Activated naive CD8-positive, alpha-beta T cell (primary cell): ENCODE measurements around the gene PCDH9.
"Not testable (repeated sequence)": the region's sequence is repeated elsewhere in the genome, so short reads cannot be mapped to it uniquely, and the experiment has no call there.

Experiments
- H3K27ac Mint-ChIP-seq: one replicate; pipeline ENCODE4 v1.8.0; 2021; ENCODE audit warnings: mixed read lengths
- H3K27me3 Mint-ChIP-seq: one replicate; pipeline ENCODE4 v1.8.0; 2021; ENCODE audit warnings: mixed read lengths
- H3K36me3 Mint-ChIP-seq: one replicate; pipeline ENCODE4 v1.8.0; 2021; ENCODE audit warnings: mixed read lengths
- H3K4me1 Mint-ChIP-seq: one replicate; pipeline ENCODE4 v1.8.0; 2021; ENCODE audit warnings: low read depth, mixed read lengths
- H3K4me3 Mint-ChIP-seq: one replicate; pipeline ENCODE4 v1.8.0; 2021; ENCODE audit warnings: mild to moderate bottlenecking, mixed read lengths
- H3K9me3 Mint-ChIP-seq: one replicate; pipeline ENCODE4 v1.8.0; 2021; ENCODE audit warnings: low read depth, mixed read lengths

Gene PCDH9

DNA sequence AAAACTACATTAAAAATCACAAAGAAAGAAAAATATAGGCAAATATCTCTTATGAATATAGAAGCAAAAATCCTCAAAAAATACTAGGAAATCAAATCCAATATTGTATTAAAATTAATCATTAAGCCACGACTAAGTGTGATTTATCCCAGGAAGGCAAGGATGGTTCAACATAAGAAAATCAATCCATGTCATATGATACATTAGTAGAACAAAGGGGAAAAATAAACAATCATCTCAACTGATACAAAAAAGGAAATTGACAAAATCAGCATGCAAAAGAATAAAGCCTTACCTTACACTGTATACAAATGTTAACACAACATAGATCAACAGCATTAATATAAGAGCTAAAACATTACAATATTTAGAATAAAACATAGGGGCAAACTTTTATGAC lies 933.3 kb downstream of the PCDH9 start:
- no peaks in the 10 kb centered on the region for H3K27me3 Mint-ChIP-seq
- no peak overlapping the region for H3K4me3 Mint-ChIP-seq
- H3K9me3 Mint-ChIP-seq, result peaks cover 13% of the 10 kb centered on the region
- no peaks in the 10 kb centered on the region for H3K4me1 Mint-ChIP-seq
- no peaks in the 10 kb centered on the region for H3K36me3 Mint-ChIP-seq
- no peak overlapping the region for H3K27ac Mint-ChIP-seq

DNA sequence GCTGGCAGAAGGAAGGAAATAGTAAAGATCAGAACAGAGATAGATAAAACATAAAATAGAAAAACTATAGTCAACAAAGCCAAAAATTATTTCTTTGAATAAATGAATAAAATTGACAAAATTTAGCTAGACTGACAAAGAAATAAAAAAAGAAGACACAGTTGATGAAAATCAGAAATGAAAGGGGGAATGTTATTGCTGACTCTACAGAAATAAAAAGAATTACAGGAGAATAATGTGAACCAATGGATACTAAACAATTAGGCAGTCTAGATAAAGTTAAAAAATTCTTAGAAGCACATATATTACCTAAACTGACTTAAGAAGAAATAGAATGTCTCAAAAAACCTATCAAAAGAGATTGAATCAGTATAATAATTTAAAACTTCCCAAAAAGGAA lies 933.8 kb downstream of the PCDH9 start:
- H3K27ac Mint-ChIP-seq, result no peak overlapping the region
- peaks cover 13% of the 10 kb centered on the region for H3K9me3 Mint-ChIP-seq
- no peaks in the 10 kb centered on the region for H3K36me3 Mint-ChIP-seq
- H3K4me1 Mint-ChIP-seq, result no peaks in the 10 kb centered on the region
- H3K4me3 Mint-ChIP-seq, result no peak overlapping the region
- H3K27me3 Mint-ChIP-seq, result no peaks in the 10 kb centered on the region

GRCh38 chr13:66286806-66287205 lies 943.3 kb downstream of the PCDH9 start:
- not testable (repeated sequence) for H3K4me3 Mint-ChIP-seq, H3K27ac Mint-ChIP-seq, H3K36me3 Mint-ChIP-seq, H3K27me3 Mint-ChIP-seq, H3K4me1 Mint-ChIP-seq
- peaks cover 11% of the 10 kb centered on the region for H3K9me3 Mint-ChIP-seq

- Mint-ChIP-seq H3K27ac (no peak overlapping the region), H3K9me3 (no peaks in the 10 kb centered on the region), H3K27me3 (no peaks in the 10 kb centered on the region), H3K36me3 (no peaks in the 10 kb centered on the region), H3K4me1 (no peaks in the 10 kb centered on the region), H3K4me3 (no peak overlapping the region)
These were observed 954.7 kb downstream of the PCDH9 start for GRCh38 chr13:66275416-66275815.

- H3K27me3 Mint-ChIP-seq, result no peaks in the 10 kb centered on the region
- no peak overlapping the region for H3K27ac Mint-ChIP-seq
- H3K4me1 Mint-ChIP-seq, result no peaks in the 10 kb centered on the region
- H3K36me3 Mint-ChIP-seq, result no peaks in the 10 kb centered on the region
- no peaks in the 10 kb centered on the region for H3K9me3 Mint-ChIP-seq
- H3K4me3 Mint-ChIP-seq, result no peak overlapping the region
These were observed 957.1 kb downstream of the PCDH9 start for GRCh38 chr13:66273011-66273410.

DNA sequence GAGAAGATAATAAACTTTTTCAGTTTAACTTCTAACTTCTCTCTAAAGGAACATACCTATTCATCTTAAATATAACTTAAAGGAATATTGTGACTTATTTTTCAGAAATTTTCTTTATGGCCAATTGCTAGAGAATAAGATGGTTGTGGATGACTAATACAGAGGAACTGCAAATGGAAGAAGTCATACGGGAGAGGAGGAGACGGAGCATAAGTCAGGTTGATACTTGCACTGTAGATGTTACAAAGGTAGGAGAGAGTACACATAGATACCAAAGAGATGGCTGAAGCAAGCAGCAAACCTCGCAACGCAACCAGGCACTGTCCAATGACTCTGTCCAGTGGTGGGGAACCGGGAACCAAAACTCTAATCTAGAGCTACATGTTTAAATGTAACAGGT lies 963.4 kb downstream of the PCDH9 start:
- H3K4me3 Mint-ChIP-seq, result no peak overlapping the region
- no peaks in the 10 kb centered on the region for H3K27me3 Mint-ChIP-seq
- no peaks in the 10 kb centered on the region for H3K4me1 Mint-ChIP-seq
- no peak overlapping the region for H3K27ac Mint-ChIP-seq
- no peaks in the 10 kb centered on the region for H3K36me3 Mint-ChIP-seq
- no peaks in the 10 kb centered on the region for H3K9me3 Mint-ChIP-seq

DNA sequence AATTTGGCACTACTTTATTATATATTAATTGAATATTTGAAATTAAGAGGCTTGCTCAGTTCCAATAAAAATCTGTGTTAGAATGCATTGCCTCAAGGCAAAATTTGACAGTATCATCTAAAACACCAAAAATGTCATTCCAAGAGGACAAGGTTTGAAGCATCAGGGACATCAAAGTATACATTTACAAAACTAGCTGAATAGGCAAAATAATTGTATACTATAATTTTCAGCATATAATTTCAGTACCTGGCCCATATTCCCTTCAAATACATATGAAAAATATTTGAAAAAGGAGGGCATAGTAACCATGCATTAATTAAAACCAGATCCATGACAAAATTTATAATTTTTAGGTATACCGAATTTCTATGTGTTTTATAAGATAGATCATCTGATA lies 963.8 kb downstream of the PCDH9 start:
- no peaks in the 10 kb centered on the region for H3K9me3 Mint-ChIP-seq
- H3K4me3 Mint-ChIP-seq, result no peak overlapping the region
- H3K36me3 Mint-ChIP-seq, result no peaks in the 10 kb centered on the region
- no peak overlapping the region for H3K27ac Mint-ChIP-seq
- H3K27me3 Mint-ChIP-seq, result no peaks in the 10 kb centered on the region
- no peaks in the 10 kb centered on the region for H3K4me1 Mint-ChIP-seq

GRCh38 chr13:66265371-66265770 lies 964.8 kb downstream of the PCDH9 start:
- Mint-ChIP-seq H3K27me3 (no peaks in the 10 kb centered on the region), H3K4me1 (no peaks in the 10 kb centered on the region), H3K36me3 (no peaks in the 10 kb centered on the region), H3K9me3 (no peaks in the 10 kb centered on the region), H3K4me3 (no peak overlapping the region), H3K27ac (no peak overlapping the region)

DNA sequence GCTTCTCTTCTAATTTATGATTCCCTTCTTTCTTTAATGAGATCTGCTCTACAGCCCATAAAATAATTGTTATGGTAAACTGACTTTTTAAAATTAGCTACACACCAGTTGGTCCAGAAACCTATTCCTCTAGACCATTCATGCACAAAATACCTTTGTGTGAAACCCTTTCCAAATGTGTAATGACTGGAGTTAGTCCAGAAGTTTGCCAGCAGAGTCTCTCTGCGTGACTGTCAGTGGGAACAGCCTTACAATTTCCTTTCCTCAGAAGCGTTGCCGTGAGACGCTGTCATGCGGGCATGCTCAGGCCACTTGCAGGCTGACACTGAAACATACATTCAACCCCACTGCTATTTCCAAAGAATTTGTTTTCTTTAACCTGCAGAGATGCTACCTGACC lies 965.2 kb downstream of the PCDH9 start:
- H3K4me1 Mint-ChIP-seq, result no peaks in the 10 kb centered on the region
- H3K4me3 Mint-ChIP-seq, result no peak overlapping the region
- no peaks in the 10 kb centered on the region for H3K9me3 Mint-ChIP-seq
- no peak overlapping the region for H3K27ac Mint-ChIP-seq
- no peaks in the 10 kb centered on the region for H3K27me3 Mint-ChIP-seq
- H3K36me3 Mint-ChIP-seq, result no peaks in the 10 kb centered on the region

DNA sequence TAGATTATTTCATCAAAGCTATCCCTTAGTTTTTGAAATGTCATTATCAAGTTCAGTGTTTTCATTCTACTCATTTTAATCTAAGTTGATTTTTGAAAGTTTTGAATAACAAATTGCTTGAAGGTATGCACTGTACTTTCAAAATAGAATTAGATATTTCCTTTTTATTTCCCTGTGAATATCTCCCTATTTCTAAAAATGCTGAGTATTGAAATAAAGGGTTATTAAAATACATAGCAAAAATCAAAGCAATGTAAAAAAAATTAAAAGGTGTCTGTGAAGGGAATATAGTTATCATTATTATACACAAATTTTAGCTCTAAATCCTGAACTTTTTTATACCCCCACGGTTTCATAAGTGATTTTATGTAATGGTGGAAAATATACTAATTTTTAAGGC lies 967.8 kb downstream of the PCDH9 start:
- Mint-ChIP-seq H3K4me1 (no peaks in the 10 kb centered on the region), H3K27me3 (no peaks in the 10 kb centered on the region), H3K36me3 (no peaks in the 10 kb centered on the region), H3K9me3 (no peaks in the 10 kb centered on the region), H3K27ac (no peak overlapping the region), H3K4me3 (no peak overlapping the region)

DNA sequence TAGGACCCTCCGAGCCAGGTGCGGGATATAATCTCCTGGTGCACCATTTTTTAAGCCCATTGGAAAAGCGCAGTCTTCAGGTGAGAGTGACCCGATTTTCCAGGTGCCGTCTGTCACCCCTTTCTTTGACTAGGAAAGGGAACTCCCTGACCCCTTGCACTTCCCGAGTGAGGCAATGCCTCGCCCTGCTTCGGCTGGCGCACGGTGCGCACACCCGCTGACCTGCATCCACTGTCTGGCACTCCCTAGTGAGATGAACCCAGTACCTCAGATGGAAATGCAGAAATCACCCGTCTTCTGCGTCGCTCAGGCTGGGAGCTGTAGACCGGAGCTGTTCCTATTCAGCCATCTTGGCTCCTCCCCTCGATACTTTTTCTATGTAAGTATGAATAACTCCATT lies 970.7 kb downstream of the PCDH9 start:
- H3K27ac Mint-ChIP-seq, H3K4me3 Mint-ChIP-seq, H3K9me3 Mint-ChIP-seq, H3K36me3 Mint-ChIP-seq, H3K27me3 Mint-ChIP-seq, H3K4me1 Mint-ChIP-seq: not testable (repeated sequence)
